GM19438 (cell line): ENCODE measurements around the gene STK32B.
"Not testable (repeated sequence)": the region's sequence is repeated elsewhere in the genome, so short reads cannot be mapped to it uniquely, and the experiment has no call there.

Experiments used
- ATAC-seq: cut with Tn5 transposase; IDR thresholded peaks from one replicate; pipeline ENCODE4 v1.9.1; 2021; ENCODE audit warnings: low read depth; ENCODE audit not compliant: unreplicated experiment

Gene STK32B

GRCh38 chr4:5421416-5421815 lies 370.1 kb downstream of the STK32B start:
- ATAC-seq: no peak

- no peak for ATAC-seq
Observed at GRCh38 chr4:5422195-5422594, 370.9 kb downstream of the STK32B start.

GRCh38 chr4:5423670-5424069 lies 372.4 kb downstream of the STK32B start:
- no peak for ATAC-seq

- no peak for ATAC-seq
Observed at GRCh38 chr4:5424211-5424610, 372.9 kb downstream of the STK32B start.

- ATAC-seq: no peak
Observed at GRCh38 chr4:5424901-5425300, 373.6 kb downstream of the STK32B start.

GRCh38 chr4:5429747-5430146 lies 378.5 kb downstream of the STK32B start:
- no peak for ATAC-seq

- no peak for ATAC-seq
Observed at GRCh38 chr4:5433196-5433595, 381.9 kb downstream of the STK32B start.

- no peak for ATAC-seq
Observed at GRCh38 chr4:5435201-5435600, 383.9 kb downstream of the STK32B start.

GRCh38 chr4:5435823-5436222 lies 384.5 kb downstream of the STK32B start:
- ATAC-seq: no peak

GRCh38 chr4:5443976-5444802 lies 392.9 kb downstream of the STK32B start:
- not testable (repeated sequence) for ATAC-seq

- ATAC-seq: no peak
Observed at GRCh38 chr4:5444918-5445517, 393.7 kb downstream of the STK32B start.

GRCh38 chr4:5446595-5447226 lies 395.4 kb downstream of the STK32B start:
- no peak for ATAC-seq

- no peak for ATAC-seq
Observed at GRCh38 chr4:5447755-5448154, 396.5 kb downstream of the STK32B start.

GRCh38 chr4:5448221-5448620 lies 396.9 kb downstream of the STK32B start:
- no peak for ATAC-seq

GRCh38 chr4:5451243-5451642 lies 400.0 kb downstream of the STK32B start:
- ATAC-seq: no peak

- no peak for ATAC-seq
Observed at GRCh38 chr4:5452156-5452555, 400.9 kb downstream of the STK32B start.

GRCh38 chr4:5455003-5455585 lies 403.8 kb downstream of the STK32B start:
- no peak for ATAC-seq

- ATAC-seq: no peak
Observed at GRCh38 chr4:5456296-5456845, 405.1 kb downstream of the STK32B start.

- no peak for ATAC-seq
Observed at GRCh38 chr4:5458676-5459075, 407.4 kb downstream of the STK32B start.

- ATAC-seq: no peak
Observed at GRCh38 chr4:5459236-5459635, 408.0 kb downstream of the STK32B start.
